Nephron progenitor cell (in vitro differentiated cells): Measurements from ENCODE around the gene MCM3.

Experiments
- DNase-seq: peaks from one replicate; pipeline ENCODE4 v3.0.0; 2021
- H3K27ac Mint-ChIP-seq: 2 replicates; pipeline ENCODE4 v1.8.0; 2021; ENCODE audit warnings: mild to moderate bottlenecking, moderate library complexity, mixed read lengths
- H3K27me3 Mint-ChIP-seq: 2 replicates; pipeline ENCODE4 v1.8.0; 2021; ENCODE audit warnings: mild to moderate bottlenecking, low read depth, mixed read lengths; ENCODE audit not compliant: poor library complexity
- H3K36me3 Mint-ChIP-seq: 2 replicates; pipeline ENCODE4 v1.8.0; 2021; ENCODE audit warnings: low read depth, mixed read lengths
- H3K4me1 Mint-ChIP-seq: 2 replicates; pipeline ENCODE4 v1.8.0; 2021; ENCODE audit warnings: mixed read lengths
- H3K4me3 Mint-ChIP-seq: 2 replicates; pipeline ENCODE4 v1.8.0; 2021; ENCODE audit warnings: mild to moderate bottlenecking, moderate library complexity, mixed read lengths
- H3K9me3 Mint-ChIP-seq: 2 replicates; pipeline ENCODE4 v1.8.0; 2021; ENCODE audit warnings: mild to moderate bottlenecking, moderate library complexity, mixed read lengths
- CTCF ChIP-seq: fragments of 200-600 bp; sonication (generic); IDR thresholded peaks from 2 replicates; pipeline ENCODE4 v1.5.0; 2021; ENCODE audit warnings: antibody characterized with exemption

Gene MCM3

GRCh38 chr6:52305948-52306767, 21.6 kb upstream of the MCM3 start:
- Mint-ChIP-seq H3K27ac (no peak overlapping the region), H3K4me3 (no peak overlapping the region), H3K36me3 (no peaks in the 10 kb centered on the region), H3K4me1 (peaks cover 17% of the 10 kb centered on the region), H3K27me3 (peaks cover 22% of the 10 kb centered on the region), H3K9me3 (peaks cover 3% of the 10 kb centered on the region)
- TF ChIP-seq CTCF: no peak
- DNase-seq: no peak

DNA sequence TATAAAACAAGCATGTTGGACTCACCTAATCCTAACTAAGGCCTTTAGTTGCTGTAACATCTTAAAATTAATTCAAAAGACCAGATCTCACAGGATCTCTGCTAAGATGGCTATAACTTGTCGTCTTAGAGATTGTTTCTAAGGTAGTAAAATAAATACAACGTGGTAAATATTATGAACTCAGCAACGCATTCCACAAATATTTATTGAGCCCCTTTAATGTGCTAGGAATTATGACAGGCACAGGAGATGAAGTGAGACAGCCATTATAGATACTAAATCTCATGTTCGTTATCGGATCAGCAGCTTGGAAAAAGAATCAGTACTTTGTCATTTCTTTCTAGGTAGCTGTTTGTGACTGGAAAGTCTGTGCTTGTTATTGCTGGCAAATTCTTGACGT, 20.9 kb upstream of the MCM3 start:
- Mint-ChIP-seq H3K27me3 (peaks cover 22% of the 10 kb centered on the region), H3K27ac (no peak overlapping the region), H3K9me3 (peaks cover 3% of the 10 kb centered on the region), H3K4me1 (peaks cover 17% of the 10 kb centered on the region), H3K36me3 (no peaks in the 10 kb centered on the region), H3K4me3 (no peak overlapping the region)
- DNase-seq: no peak
- TF ChIP-seq CTCF: no peak

DNA sequence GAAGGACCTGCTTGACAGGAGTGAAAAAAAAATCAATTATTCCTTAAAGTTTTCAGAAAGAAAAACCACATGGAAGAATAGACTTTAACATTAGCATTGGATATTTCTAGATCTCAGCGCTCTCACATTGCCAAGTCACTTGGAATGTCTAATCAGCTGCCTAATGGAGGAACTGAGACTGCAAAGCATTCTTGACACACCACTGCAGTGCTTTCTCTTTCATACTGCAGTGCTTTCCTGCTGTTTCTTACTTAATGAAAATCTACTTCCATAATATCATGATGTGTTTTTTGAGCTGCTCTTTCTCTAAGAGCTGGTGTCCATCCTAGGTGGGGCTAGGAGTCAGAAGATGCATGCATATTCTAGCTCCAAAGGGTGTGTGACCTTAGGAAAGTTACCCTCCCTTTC, 20.4 kb upstream of the MCM3 start:
- no peak for DNase-seq
- peaks cover 22% of the 10 kb centered on the region for H3K27me3 Mint-ChIP-seq
- no peak overlapping the region for H3K27ac Mint-ChIP-seq
- no peak for TF ChIP-seq CTCF
- peaks cover 17% of the 10 kb centered on the region for H3K4me1 Mint-ChIP-seq
- no peaks in the 10 kb centered on the region for H3K36me3 Mint-ChIP-seq
- no peak overlapping the region for H3K4me3 Mint-ChIP-seq
- H3K9me3 Mint-ChIP-seq: peaks cover 3% of the 10 kb centered on the region

DNA sequence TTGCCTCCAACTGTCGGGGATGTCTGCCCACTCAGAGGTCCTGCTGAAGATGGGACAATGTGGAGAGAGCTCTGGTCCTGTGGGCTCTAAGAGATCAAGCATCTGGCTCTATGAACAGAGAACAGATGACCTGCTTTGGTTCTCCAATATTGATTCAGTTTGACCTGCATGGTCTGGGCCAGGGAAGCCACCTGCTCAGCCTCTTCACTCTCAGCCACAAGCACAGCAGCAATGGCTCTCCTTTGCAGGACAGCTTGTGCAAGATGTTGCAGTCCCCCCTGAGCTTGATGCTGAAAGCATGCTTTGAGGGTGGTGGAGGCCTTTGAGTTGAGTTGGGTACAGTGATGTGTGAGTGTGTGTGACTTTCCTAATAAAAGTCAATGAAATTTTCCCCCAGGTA, 18.6 kb upstream of the MCM3 start:
- H3K9me3 Mint-ChIP-seq: peaks cover 3% of the 10 kb centered on the region
- TF ChIP-seq CTCF: no peak
- DNase-seq: no peak
- H3K36me3 Mint-ChIP-seq: no peaks in the 10 kb centered on the region
- no peak overlapping the region for H3K27ac Mint-ChIP-seq
- peaks cover 21% of the 10 kb centered on the region for H3K27me3 Mint-ChIP-seq
- H3K4me3 Mint-ChIP-seq: no peak overlapping the region
- peaks cover 17% of the 10 kb centered on the region for H3K4me1 Mint-ChIP-seq

DNA sequence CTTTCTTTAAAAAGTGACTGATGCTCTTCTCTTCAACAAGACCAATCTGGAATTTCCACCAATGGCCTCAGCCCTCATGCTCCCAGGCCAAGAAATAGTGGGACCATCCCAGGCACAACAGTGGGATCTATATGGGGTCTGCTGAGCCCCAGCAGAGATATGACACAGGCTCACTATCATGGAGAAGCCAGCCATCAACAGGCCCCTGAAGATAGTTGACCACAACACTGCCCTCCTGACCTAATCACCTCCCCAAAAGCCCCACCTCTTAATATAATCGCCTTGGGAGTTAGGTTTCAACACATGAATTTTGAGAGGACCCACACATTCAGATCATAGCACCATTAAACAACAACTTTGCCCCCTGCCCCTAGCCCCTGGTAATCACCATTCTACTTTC, 16.8 kb upstream of the MCM3 start:
- H3K4me1 Mint-ChIP-seq: peaks cover 8% of the 10 kb centered on the region
- peaks cover 4% of the 10 kb centered on the region for H3K27me3 Mint-ChIP-seq

More for the DNA sequence above, 16.8 kb upstream of the MCM3 start:
- no peak for TF ChIP-seq CTCF
- peaks cover 4% of the 10 kb centered on the region for H3K36me3 Mint-ChIP-seq
- peaks cover 18% of the 10 kb centered on the region for H3K9me3 Mint-ChIP-seq
- DNase-seq: no peak
- no peak overlapping the region for H3K27ac Mint-ChIP-seq
- no peak overlapping the region for H3K4me3 Mint-ChIP-seq
